ENCODE results near the gene LRRC26.

DNA sequence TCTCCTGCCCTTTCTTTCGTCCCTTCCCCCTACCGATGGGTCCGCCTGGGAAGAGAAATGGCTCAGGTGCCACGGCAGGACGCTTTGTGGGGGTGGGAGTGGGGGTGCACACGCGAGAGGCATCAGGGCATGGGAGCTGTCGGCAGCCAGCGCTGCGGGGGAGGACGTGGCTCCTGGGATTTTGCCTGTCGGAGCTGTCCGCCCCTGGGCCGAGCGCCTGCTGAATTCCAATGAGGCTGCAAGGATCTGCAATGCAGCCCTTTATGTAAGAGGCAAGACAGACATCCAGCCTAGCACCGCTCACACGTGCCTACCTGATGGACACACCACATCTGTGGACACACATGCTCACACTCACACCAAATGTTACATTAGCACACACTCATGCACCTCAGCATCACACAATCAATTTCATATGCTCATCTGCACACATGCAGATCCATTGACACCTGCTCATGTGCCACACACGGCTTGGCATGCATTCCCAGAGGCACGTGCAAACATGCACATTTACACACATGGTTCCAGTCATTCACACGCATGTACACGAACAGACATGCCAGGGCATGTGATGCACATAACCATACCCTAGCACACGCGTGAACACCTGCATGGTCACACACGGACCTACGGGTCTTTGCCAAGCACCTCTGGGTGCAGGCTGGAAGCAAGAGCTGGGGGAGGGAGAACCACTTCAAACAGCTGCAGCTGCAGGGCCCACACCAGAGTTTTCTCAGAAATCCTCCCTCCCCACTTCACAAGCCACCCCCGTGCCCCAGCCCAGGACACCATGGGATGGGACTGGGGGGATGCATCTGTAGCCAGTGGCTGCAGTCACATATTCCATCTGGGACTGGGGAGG lies 29.5 kb downstream of the LRRC26 start:
- TF ChIP-seq, protein P1, sequence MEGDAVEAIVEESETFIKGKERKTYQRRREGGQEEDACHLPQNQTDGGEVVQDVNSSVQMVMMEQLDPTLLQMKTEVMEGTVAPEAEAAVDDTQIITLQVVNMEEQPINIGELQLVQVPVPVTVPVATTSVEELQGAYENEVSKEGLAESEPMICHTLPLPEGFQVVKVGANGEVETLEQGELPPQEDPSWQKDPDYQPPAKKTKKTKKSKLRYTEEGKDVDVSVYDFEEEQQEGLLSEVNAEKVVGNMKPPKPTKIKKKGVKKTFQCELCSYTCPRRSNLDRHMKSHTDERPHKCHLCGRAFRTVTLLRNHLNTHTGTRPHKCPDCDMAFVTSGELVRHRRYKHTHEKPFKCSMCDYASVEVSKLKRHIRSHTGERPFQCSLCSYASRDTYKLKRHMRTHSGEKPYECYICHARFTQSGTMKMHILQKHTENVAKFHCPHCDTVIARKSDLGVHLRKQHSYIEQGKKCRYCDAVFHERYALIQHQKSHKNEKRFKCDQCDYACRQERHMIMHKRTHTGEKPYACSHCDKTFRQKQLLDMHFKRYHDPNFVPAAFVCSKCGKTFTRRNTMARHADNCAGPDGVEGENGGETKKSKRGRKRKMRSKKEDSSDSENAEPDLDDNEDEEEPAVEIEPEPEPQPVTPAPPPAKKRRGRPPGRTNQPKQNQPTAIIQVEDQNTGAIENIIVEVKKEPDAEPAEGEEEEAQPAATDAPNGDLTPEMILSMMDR (IDR thresholded peaks at IDR 0.05): no peak
- TF ChIP-seq POLR2A (IDR thresholded peaks at IDR 0.05) (no peak), POLR2AphosphoS5 (IDR thresholded peaks at IDR 0.05) (no peak), EP300 (IDR thresholded peaks at IDR 0.05) (no peak)

All from stomach (tissue), 4 donors.